Bronchial epithelial cell (primary cell): Measurements from ENCODE around the gene THSD4. TPM values are rescaled to one million over a fixed set of nuclear protein-coding genes. Genes with fewer than 3 reads are reported as not detected.

Experiments used
- DNase-seq: peaks from one replicate; pipeline ENCODE4 v3.0.0-alpha.2; 2010; ENCODE audit warnings: low read depth
- FAIRE-seq: peaks from 2 replicates; lab custom pipeline; 2011; peaks lifted over from hg19 to GRCh38; lab: Jason Lieb, UNC
- H3K27me3 ChIP-seq: 2 replicates; pipeline ENCODE4 v1.5.1; 2011; ENCODE audit warnings: low read length; ENCODE audit not compliant: control insufficient read depth, insufficient read depth
- H3K36me3 ChIP-seq: 2 replicates; pipeline ENCODE4 v1.5.1; 2011; ENCODE audit warnings: low read length; ENCODE audit not compliant: control insufficient read depth, insufficient read depth
- H3K4me3 ChIP-seq: 2 replicates; pipeline ENCODE4 v1.5.1; 2011; ENCODE audit warnings: mild to moderate bottlenecking, low read depth, low read length, control low read depth
- CTCF ChIP-seq: IDR thresholded peaks from 2 replicates; pipeline ENCODE4 v1.5.1; 2011; ENCODE audit warnings: mild to moderate bottlenecking, moderate library complexity, low read length, control low read depth, inconsistent platforms; ENCODE audit not compliant: insufficient read depth, severe bottlenecking
- total RNA-seq: library from RNA; depleted of rRNA; stranded (reverse); fragments of >200 nt; gene quantifications from 2 replicates; pipeline ENCODE4 v1.2.1, GENCODE V29; 2014

Gene THSD4
- total RNA-seq, 1 donor from 2014 or later = 14.5 TPM

DNA sequence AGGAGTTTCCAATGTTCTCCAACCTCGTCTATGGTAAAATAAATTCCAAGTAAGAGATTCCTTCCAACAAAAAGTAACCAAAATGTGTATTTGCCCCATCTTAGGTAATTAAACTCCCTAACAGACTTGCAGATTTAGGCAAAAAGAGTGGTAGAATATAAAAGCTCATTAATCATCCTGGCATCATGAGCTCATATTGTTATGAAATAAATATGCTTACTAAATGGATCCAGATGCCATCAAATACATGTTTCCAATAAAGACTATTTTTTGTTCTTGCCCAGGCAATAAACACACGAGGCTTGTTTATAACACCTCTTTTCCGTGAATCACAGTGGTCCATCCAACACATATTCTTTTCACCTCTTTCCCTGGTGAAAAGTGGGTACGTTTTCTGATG lies 189.4 kb downstream of the THSD4 start:
- FAIRE-seq (no peak), DNase-seq (no peak)
- H3K4me3 ChIP-seq = no peak overlapping the region
- H3K27me3 ChIP-seq = no peaks in the 10 kb centered on the region
- TF ChIP-seq CTCF = no peak
- peaks cover 2% of the 10 kb centered on the region for H3K36me3 ChIP-seq

DNA sequence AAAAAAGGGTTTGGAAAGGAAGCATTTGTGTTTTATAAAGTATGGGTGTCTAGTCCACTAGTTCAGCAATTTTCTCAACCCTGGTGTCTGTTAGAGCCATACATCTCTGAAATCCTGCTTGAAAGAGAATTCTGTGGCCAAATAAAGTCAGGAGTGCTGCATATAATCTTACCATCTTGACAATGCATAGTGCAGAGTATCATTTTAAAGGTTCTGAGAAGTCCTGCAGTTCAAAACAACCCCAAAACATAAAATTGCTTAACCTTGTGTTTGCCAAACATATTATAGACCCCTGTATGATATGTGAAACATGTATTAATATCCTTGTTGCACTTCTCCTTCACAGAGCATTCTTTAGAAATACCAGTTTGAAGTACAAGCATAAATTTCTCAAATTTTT lies 191.3 kb downstream of the THSD4 start:
- H3K36me3 ChIP-seq = peaks cover 2% of the 10 kb centered on the region
- DNase-seq (no peak), FAIRE-seq (no peak)
- TF ChIP-seq CTCF = no peak
- H3K27me3 ChIP-seq = no peaks in the 10 kb centered on the region
- no peak overlapping the region for H3K4me3 ChIP-seq

GRCh38 chr15:71312194-71312708 lies 197.0 kb downstream of the THSD4 start:
- TF ChIP-seq CTCF = no peak
- H3K36me3 ChIP-seq = no peaks in the 10 kb centered on the region
- FAIRE-seq = no peak

DNA sequence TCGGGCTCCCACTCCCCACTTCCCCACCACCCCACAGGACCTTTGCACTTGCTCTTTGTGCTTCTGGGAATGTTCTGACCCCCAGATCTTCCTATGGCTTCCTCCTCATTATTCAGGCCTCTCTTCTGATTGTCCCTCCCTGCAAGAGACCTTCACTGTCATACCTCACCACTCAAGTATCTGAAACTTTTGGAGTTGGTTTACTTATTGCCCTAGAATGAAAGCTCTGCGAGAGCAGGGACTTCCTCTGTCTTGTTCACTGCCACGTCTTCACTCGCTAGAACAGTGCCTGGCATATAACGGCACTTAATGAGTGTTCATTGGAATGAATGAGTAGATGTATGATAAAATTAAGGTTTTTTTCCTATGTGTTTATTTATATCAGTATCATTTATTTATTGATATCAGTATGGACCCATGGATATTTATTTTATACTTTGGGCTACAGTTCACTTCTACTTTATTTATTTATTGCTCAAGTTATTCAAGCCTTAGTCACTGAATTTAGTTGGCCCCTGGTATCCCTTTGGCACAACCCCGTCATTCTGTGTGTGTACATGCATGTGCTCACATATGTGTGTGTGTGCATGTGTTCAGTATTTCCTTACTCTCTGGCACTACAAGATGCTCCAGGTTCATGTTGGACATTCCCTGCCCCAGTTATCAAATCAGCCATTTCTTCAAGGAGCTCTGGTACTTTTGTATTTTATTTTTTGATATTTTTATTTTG lies 197.6 kb downstream of the THSD4 start:
- Histone ChIP-seq H3K4me3 (no peak overlapping the region), H3K36me3 (no peaks in the 10 kb centered on the region), H3K27me3 (no peaks in the 10 kb centered on the region)
- FAIRE-seq = no peak
- TF ChIP-seq CTCF = no peak
- no peak for DNase-seq

More at GRCh38 chr15:71312194-71312708, 197.0 kb downstream of the THSD4 start:
- Histone ChIP-seq H3K4me3 (no peak overlapping the region), H3K27me3 (no peaks in the 10 kb centered on the region)
- DNase-seq = no peak

- no peaks in the 10 kb centered on the region for H3K36me3 ChIP-seq
- DNase-seq = no peak
- TF ChIP-seq CTCF = no peak
- H3K27me3 ChIP-seq = no peaks in the 10 kb centered on the region
- no peak overlapping the region for H3K4me3 ChIP-seq
- FAIRE-seq = no peak
Observed at GRCh38 chr15:71313806-71314205, 198.5 kb downstream of the THSD4 start.
